ENCODE data around the gene ITPR2. TPM values are rescaled to one million over a fixed set of nuclear protein-coding genes. Genes with fewer than 3 reads are reported as not detected.
"Not testable (repeated sequence)": the region's sequence is repeated elsewhere in the genome, so short reads cannot be mapped to it uniquely, and the experiment has no call there.

ITPR2 gene
- total and polyA plus RNA-seq, 12 donors = 5.1 to 144 (median 66.4) TPM

- WGBS, 4 donors = 98 to 99% (median 99%) methylated on average over 3 of the region's 3 CpGs
- intact Hi-C loops (cut with DNase I) = no loop called here
- Histone ChIP-seq H3K4me3 (no peak overlapping the region), H3K9me3 (replicated peaks in 1 of 3) (peaks cover 0 to 14% (median 5%) of the 10 kb centered on the region in 3 donors), H3K27ac (no peak overlapping the region), H3K4me1 (replicated peaks in 1 of 2) (no peaks in the 10 kb centered on the region), H3K36me3 (replicated peaks in 1 of 2) (no peaks in the 10 kb centered on the region), H3K27me3 (no peaks in the 10 kb centered on the region)
- no peak for TF ChIP-seq POLR2A (IDR thresholded peaks at IDR 0.05)
- TF ChIP-seq, protein P1, sequence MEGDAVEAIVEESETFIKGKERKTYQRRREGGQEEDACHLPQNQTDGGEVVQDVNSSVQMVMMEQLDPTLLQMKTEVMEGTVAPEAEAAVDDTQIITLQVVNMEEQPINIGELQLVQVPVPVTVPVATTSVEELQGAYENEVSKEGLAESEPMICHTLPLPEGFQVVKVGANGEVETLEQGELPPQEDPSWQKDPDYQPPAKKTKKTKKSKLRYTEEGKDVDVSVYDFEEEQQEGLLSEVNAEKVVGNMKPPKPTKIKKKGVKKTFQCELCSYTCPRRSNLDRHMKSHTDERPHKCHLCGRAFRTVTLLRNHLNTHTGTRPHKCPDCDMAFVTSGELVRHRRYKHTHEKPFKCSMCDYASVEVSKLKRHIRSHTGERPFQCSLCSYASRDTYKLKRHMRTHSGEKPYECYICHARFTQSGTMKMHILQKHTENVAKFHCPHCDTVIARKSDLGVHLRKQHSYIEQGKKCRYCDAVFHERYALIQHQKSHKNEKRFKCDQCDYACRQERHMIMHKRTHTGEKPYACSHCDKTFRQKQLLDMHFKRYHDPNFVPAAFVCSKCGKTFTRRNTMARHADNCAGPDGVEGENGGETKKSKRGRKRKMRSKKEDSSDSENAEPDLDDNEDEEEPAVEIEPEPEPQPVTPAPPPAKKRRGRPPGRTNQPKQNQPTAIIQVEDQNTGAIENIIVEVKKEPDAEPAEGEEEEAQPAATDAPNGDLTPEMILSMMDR (IDR thresholded peaks at IDR 0.05) = no peak
- DNase-seq = no peak
These were observed 71.2 kb downstream of the ITPR2 start for GRCh38 chr12:26761775-26762174.

GRCh38 chr12:26760657-26761293 is 72.2 kb downstream of the ITPR2 start:
- no peaks in the 10 kb centered on the region for H3K4me1 ChIP-seq (replicated peaks in 1 of 2)
- H3K27ac ChIP-seq = no peak overlapping the region
- TF ChIP-seq POLR2A (IDR thresholded peaks at IDR 0.05) = no peak
- TF ChIP-seq, protein P1 (IDR thresholded peaks at IDR 0.05) = no peak
- WGBS, 4 donors = 96 to 100% (median 98%) methylated on average over 3 of the region's 3 CpGs
- no peaks in the 10 kb centered on the region for H3K27me3 ChIP-seq
- no peak for DNase-seq
- no peaks in the 10 kb centered on the region for H3K36me3 ChIP-seq (replicated peaks in 1 of 2)
- intact Hi-C loops (cut with DNase I) = no loop called here
- no peak overlapping the region for H3K4me3 ChIP-seq
- H3K9me3 ChIP-seq (replicated peaks in 1 of 3) = peaks cover 0 to 14% (median 5%) of the 10 kb centered on the region in 3 donors

GRCh38 chr12:26755362-26755761 is 77.6 kb downstream of the ITPR2 start:
- H3K9me3 ChIP-seq (replicated peaks in 1 of 3); intact Hi-C loops (cut with DNase I); H3K27me3 ChIP-seq; H3K36me3 ChIP-seq (replicated peaks in 1 of 2); DNase-seq; H3K4me1 ChIP-seq (replicated peaks in 1 of 2); H3K4me3 ChIP-seq; H3K27ac ChIP-seq: not testable (repeated sequence)
- WGBS, 4 donors = 94 to 97% (median 96%) methylated on average over 3 of the region's 3 CpGs

GRCh38 chr12:26754148-26754547 is 78.8 kb downstream of the ITPR2 start:
- TF ChIP-seq, protein P1 (IDR thresholded peaks at IDR 0.05) = no peak
- no peak for TF ChIP-seq POLR2A (IDR thresholded peaks at IDR 0.05)
- intact Hi-C loops (cut with DNase I) = no loop called here
- H3K27me3 ChIP-seq = no peaks in the 10 kb centered on the region
- no peak overlapping the region for H3K27ac ChIP-seq
- peaks cover 0 to 3% of the 10 kb centered on the region in 2 donors for H3K4me1 ChIP-seq (replicated peaks in 1 of 2)
- no peaks in the 10 kb centered on the region for H3K9me3 ChIP-seq (replicated peaks in 1 of 3)
- DNase-seq = no peak
- WGBS, 4 donors = 87 to 97% (median 94%) methylated on average over 3 of the region's 3 CpGs
- H3K36me3 ChIP-seq (replicated peaks in 1 of 2) = no peaks in the 10 kb centered on the region
- H3K4me3 ChIP-seq = no peak overlapping the region

DNA sequence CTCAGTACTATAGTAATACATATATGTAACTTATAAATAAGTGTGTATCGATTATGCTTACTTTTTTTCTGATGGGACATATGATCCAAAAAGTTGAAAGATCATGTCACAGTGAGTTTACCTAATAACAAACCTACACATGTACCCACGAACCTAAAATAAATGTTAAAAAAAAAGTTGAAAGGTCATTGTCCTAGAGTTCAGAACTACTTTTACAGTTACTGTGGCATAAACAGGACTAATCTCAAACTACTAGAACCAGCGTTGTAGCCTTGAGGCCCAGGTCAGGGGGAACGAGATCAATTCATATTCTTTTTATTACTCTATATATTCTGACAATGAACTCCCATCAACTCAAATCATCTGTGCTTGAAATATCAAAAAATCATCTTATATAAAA is 81.8 kb downstream of the ITPR2 start:
- H3K36me3 ChIP-seq (replicated peaks in 1 of 2) = no peaks in the 10 kb centered on the region
- TF ChIP-seq POLR2A (IDR thresholded peaks at IDR 0.05) = no peak
- TF ChIP-seq, protein P1 (IDR thresholded peaks at IDR 0.05) = no peak
- peaks cover 5 to 25% of the 10 kb centered on the region in 2 donors for H3K4me1 ChIP-seq (replicated peaks in 1 of 2)
- no peak for DNase-seq
- no peak overlapping the region for H3K4me3 ChIP-seq
- no peaks in the 10 kb centered on the region for H3K9me3 ChIP-seq (replicated peaks in 1 of 3)
- intact Hi-C loops (cut with DNase I) = no loop called here
- H3K27ac ChIP-seq = no peak overlapping the region
- WGBS, 4 donors = 89 to 92% (median 90%) methylated on average over 4 of the region's 4 CpGs
- H3K27me3 ChIP-seq = no peaks in the 10 kb centered on the region

All from adrenal gland (tissue), 12 donors.